Stimulated activated CD4-positive, alpha-beta T cell treated with anti-CD3 and anti-CD28 coated beads, Interleukin-1b, Interleukin-23, amount 100 ng/mL, for 4 hours (primary cell): ENCODE data around the gene SPOP.

Experiments
- DNase-seq, 2 donors: peaks; one replicate each; pipeline ENCODE4 v3.0.0-alpha.2; 2020; ENCODE audit warnings: low read depth in 2 of 2

The SPOP gene

DNA sequence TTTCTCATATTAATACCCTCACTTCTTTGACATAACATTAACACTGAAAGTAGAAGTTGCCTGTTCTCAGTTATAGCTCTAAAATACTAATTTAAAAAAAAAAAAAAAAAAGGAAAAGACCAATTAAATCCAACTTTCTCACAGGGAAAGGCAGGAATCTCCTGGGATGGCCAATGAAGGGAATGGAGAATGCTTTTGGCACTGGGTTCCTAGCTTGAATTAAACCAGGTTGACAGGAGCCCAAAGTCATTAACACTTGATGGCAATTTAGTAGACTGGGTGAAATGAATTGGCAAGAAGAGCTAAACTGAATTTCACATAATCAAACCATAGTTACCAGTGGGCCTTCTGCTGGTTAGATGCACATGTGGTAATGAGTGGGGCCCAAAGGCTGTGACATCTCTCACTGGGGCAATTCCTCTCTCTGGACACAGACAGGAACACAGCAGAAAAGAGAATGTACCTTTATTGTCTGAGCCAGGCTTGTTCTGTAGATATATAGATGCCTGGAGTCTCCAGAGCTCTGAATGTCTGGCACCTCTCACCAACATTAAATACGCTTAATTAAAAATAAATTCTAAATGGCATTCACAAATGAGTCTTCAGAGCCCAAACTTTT is 64.6 kb downstream of the SPOP start:
- no peak for DNase-seq

DNA sequence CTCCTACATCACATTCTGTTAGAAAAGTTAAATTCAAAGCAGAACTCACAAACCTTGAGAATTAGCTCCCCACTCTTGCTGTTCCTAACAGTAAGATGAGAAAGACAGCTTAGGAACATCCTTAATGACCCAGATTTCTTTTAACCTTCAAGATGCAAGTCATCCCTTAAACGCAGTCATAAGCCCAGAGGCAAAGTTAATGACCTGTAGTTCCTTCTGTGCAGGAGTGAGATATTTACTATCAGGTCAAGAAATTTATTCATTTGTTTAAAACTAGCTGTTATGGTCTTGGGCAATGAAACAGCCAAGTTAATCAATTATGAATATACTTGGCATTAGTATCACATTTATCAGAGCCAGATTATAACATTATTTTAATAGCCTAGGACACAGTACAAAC is 65.2 kb downstream of the SPOP start:
- no peak for DNase-seq

DNA sequence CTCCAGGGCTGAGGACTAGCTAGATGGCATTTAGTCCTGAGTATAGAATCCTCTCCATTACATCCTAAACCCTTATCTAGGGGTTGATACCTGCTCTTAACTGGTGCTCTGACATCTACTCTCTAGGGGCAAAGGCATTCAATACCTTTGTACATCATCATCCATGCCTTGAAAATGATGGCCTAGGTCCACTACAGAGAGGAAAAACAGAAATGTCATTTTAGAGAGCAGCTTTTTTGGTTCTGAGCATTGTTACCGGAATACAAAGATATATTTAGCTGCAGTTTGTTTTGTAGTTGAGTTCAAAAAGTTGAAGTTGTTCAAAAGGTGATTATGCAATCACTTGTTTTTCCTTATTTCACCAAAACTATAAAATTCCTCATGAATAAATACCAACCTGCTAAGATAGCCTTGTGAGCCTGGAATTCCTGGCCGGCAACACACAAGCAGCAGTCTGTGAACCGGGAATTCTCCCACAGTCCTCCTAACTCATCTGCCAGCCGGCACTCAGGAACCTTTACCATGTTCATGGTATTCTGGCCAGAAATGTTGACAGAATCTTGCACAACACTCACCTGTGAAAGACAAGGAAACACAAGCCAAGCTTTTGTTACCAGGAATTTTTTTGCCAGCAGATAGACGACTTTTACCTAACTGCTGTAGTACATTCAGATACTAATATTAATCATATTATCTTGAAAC is 66.9 kb downstream of the SPOP start:
- no peak for DNase-seq

DNA sequence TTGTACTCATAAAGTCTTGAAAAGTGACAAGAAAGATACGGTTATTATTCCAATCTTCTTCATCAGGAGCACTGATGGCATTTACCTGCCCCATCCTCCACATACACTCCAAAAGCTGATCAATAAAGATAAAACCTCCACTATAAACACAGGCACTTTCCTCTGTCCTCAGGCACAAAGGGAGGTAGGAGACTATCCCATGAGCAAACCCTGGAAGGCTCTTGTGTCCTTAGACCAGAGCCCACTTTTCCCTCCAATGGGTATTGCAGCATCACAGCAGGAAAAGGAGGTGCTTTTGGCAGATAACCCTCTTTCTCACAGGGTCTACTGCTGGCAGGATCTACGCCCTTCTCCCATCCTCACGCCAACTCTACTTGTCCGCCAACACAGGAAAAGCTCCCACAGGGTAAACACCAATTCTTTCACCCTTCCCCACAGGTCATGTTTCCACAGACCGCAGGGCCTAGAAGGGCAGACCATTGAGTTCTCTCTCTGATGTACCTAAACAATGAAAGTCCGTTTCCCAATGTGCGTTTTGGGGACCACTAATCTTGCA is 73.5 kb downstream of the SPOP start:
- no peak for DNase-seq

- DNase-seq, result no peak
These were observed 74.2 kb downstream of the SPOP start for GRCh38 chr17:49603720-49604119.

DNA sequence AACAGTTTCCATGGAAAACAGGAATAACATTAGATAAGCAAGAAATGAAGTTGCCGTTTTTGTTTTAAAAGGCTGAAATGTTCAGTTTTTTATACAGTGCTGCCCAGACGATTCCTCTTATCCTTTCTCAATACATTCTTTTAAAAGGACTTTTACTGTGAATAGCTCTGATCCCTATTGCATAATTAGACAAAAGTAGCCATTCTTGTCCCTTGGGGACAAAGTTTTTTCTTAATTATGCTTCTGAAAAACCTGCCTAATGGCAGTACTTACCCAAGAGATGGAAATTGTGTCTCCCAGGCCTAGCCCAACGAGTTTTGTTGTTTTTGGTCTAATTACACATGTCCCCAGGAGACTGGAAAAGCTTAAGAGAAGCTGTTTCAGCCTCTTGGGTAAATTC is 74.7 kb downstream of the SPOP start:
- no peak for DNase-seq

DNA sequence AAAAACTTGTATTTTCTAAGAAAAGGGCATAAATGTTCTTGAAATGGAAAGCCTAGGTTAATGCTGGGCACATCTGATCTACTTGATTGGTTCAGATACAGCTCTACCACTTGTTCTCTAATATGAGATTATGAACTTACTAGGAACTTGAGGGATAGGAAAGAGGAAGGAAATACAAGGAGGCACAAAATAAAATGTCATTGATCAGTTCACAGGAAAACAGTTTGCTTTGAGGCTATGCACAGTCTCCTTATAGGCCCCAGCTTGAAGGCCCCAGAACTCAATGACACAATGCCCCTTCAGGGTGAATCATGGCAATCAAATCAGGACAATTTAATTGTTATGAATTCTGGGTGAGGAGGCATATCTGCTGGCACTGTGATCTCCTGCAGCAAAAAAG is 75.1 kb downstream of the SPOP start:
- DNase-seq, result no peak

DNA sequence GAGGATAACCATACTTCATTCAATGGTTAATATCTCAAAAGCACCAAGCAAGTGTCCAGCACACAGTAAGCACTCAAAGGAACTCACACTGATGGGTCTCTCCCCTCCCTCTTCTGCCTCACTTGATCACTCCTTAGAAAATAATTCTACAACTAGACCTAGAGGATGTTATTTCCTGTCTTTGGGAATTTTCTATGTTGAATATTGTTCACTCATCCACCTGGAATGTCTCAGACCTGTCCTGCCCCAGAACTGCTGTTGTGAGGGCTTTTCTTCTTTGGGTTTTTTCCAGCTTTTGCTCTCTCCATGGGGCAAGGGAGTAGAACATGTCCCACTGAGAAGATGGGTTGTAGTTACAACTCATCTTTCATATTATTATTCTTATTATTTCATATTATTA is 76.9 kb downstream of the SPOP start:
- DNase-seq, result no peak

- DNase-seq, result no peak
These were observed 79.0 kb downstream of the SPOP start for GRCh38 chr17:49598918-49599317.

- DNase-seq, result no peak
These were observed 79.8 kb downstream of the SPOP start for GRCh38 chr17:49597928-49598655.

DNA sequence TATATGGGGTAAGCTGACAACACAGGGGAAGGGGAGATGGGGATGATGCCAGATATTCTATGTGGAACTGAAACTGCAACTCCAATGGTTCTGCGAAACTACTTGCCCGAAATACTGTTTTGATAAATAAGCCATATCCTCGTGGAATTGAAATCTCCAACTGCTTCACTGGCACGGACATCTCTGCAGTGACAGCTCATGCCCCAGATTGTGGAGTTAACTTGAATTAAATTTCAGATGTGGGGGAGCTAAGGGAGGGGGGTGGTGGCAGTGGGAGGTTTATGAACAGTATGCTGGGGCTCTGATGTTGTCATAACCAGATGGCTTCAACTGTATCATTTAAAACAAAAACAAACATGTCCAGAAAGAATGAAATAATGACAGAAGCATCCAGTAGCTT is 80.5 kb downstream of the SPOP start:
- no peak for DNase-seq

- no peak for DNase-seq
These were observed 81.2 kb downstream of the SPOP start for GRCh38 chr17:49596613-49597244.

DNA sequence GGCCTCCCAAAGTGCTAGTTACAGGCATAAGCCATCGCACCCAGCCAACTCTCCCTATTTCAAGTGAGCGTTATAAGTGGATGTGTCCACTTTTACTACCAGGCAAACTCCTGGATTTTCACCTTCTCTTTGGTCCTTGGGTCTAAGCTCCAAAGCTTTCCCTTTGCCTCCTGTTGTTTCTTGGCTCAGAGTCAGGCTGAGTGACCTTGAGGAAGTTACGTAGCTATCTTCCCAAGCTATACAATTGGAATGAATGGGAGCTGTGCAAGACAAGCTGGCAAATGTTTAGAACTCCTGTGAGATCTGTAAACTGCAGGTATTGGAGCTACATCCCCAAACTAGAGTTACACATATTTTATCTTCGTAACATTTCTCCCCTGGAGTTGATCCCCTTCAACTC is 81.9 kb downstream of the SPOP start:
- DNase-seq, result no peak

DNA sequence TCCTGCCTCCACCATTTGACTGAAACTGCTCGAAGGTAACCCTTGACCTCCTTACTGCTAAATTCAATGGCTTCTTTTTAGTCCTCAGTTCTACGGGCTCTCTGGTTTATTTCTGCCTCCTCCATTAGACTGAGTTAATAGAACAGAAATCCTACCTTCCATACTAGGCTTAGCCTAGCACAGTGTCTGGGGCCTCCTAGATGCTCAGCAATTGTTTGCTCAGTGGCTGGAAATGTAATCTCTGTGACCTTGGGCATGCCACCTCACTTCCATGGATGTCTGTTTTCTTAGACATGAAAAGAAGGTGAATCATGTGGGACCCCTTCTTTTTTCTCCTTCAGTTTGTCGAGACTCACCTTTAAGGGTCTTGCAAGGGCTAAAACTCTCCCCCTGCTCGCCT is 82.6 kb downstream of the SPOP start:
- DNase-seq, result no peak

DNA sequence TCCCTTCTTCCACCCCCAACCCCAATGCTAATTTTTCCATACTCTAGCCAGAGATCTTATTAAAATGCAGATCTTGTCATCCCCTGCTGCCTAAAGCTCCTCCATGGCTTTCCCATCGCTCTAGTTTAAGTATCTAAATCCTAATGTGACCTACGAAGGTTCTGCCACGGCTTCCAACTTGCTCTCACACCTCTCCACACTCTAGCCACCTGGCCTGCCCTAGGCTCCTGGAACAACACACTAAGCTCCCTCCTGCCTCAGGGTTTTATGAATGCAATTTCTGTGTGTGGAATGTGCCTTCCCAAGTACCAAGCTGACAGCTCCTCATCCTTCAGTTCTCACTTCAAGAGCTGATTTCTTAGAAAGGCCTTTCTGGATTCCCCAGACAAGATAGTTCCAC is 85.6 kb downstream of the SPOP start:
- DNase-seq, result no peak

DNA sequence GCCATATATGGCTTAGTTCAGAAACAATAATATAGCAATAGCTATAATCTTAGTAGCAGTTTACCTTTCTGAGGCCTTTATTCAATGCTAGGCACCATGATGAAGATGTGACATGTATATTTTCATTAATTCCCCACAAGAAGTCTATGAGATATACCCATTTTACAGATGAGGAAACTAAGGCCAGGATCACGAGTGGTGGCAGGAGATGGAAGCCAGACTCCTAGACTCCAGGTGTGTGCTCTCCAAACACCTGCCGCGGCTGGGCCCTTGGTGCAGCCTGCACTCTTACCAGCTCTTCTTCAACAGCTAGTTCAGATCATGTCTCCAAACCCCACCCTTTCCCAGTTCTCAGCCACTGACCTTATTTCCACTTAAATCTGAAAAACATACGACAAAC is 87.0 kb downstream of the SPOP start:
- DNase-seq, result no peak

GRCh38 chr17:49589577-49589927 is 88.3 kb downstream of the SPOP start:
- DNase-seq, result no peak

DNA sequence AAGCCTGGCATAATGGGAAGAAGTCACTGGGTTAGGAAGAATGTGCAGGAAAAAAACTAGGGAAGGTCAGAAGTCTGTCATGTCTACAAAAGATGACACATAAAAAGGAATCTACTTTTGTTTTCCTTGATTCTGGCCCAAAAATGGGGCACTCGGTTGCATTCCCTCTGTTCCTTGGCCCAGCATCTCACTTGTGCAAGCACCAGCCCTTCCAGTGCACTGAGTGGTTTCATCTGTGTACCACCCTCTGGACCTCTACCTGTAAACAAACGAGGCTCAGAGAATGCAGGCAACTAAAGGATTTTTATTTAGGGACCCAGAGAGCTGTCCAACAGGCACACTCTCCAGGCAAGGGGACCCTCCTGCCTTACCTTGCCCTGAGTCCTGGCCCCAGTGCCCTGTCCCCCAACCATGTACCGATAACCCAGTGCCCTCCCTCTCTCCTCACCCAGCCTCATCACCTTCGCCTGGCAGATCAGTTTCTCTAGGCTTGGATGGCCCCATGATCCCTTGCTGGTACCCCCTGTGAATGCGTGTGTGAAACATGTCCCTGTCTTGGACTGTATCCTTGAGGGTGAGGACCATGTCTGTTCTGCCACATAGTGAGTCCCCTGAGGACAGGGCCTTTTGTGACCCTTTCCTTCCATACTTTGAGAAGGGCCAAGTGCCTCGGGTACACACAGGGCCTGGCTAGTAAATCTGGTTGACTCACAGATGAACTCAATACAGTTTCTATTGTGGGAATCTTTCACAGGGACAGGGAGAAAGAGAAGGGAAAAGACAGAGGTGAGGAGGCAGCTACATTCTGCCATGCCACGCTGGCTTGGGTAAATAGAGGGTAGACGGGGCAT is 88.9 kb downstream of the SPOP start:
- DNase-seq, result no peak

GRCh38 chr17:49588312-49588711 is 89.6 kb downstream of the SPOP start:
- DNase-seq, result no peak

DNA sequence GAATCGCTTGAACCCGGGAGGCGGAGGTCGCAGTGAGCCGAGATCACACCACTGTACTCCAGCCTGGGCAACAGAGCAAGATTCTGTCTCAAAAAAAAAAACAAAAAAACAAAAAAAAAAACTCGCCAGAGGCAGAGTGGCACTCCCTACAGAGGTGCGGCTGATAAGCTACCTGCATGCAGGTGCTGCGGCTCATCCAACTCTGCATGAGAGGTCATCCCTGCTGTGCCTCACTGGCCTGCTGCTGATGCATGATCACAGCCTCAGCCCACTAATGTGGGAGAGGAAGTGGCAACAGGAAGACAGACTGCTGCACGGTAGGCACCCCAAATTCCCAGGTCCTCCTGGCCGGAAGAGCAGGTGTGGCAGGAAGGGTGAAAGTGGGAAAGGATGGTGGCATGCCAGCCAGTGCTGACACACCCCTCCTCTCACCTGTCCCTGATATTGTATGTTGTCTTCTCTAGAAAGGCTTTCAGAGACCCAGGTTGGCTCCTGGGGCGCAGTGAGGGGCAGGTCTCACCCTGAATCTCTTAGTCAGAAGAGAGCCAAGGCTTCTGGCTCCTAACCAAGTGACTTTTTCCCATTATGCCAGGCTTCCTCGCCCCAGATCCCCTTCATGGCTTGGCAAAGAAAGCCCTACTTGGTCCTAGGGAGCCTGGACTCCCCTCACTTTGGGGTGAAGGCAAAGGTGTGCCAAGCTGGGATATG is 90.4 kb downstream of the SPOP start:
- DNase-seq, result no peak

DNA sequence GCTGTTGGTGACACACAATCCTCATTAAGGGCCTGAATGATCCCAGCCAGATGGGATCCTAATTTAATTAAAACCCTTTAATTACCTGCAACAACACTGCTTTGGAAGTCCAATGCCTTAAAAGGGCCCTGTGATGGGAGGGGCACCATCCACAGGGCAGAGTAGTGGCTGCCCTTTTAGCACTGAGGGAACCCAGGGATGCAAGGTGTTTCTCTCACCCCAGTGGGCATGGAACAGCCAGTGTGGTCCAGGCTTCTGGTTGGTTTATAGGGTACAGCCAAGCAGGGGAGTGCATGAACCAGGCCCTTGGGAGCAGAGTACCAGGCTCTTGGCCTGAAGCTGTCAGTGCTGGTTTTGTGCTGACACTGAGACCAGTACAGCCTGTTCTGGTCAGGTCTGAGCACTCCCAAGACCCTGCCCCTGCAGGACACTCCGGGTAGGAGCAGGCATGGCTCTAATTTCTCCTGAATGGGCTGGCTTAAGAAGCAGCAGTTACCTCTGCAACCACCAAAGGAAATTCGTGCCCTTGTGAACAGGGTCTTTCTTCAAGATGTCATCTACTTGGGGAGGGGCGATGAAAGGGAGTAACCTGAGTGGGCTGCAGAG is 92.4 kb downstream of the SPOP start:
- DNase-seq, result no peak
